GM19023 (cell line): ENCODE results near the gene LSM12.
"Not testable (repeated sequence)": the region's sequence is repeated elsewhere in the genome, so short reads cannot be mapped to it uniquely, and the experiment has no call there.

Experiments
- ATAC-seq: cut with Tn5 transposase; IDR thresholded peaks from one replicate; pipeline ENCODE4 v1.9.1; 2021; ENCODE audit warnings: mild to moderate bottlenecking, moderate library complexity; ENCODE audit not compliant: unreplicated experiment

Gene LSM12

GRCh38 chr17:44066204-44066930 lies at the start of gene LSM12:
Gene LSM12 (minus strand): TSS chr17:44066671. CDS start chr17:44066587, 84 bp downstream.
- ATAC-seq = peak; percentile 48

- ATAC-seq = no peak
Observed at GRCh38 chr17:44115585-44116415, 49.3 kb upstream of the LSM12 start.

GRCh38 chr17:44113868-44114840 lies 47.7 kb upstream of the LSM12 start:
- no peak for ATAC-seq

GRCh38 chr17:44113382-44113781 lies 46.9 kb upstream of the LSM12 start:
- ATAC-seq = no peak

GRCh38 chr17:44112284-44113280 lies 46.1 kb upstream of the LSM12 start:
- no peak for ATAC-seq

- ATAC-seq = no peak
Observed at GRCh38 chr17:44111777-44112176, 45.3 kb upstream of the LSM12 start.

GRCh38 chr17:44110823-44111633 lies 44.6 kb upstream of the LSM12 start:
- no peak for ATAC-seq

GRCh38 chr17:44110011-44110686 lies 43.7 kb upstream of the LSM12 start:
- ATAC-seq = no peak

GRCh38 chr17:44109312-44109630 lies 42.8 kb upstream of the LSM12 start:
- ATAC-seq = no peak

- ATAC-seq = no peak
Observed at GRCh38 chr17:44108440-44109311, 42.2 kb upstream of the LSM12 start.

- no peak for ATAC-seq
Observed at GRCh38 chr17:44106801-44107200, 40.3 kb upstream of the LSM12 start.

GRCh38 chr17:44105941-44106340 lies 39.5 kb upstream of the LSM12 start:
- no peak for ATAC-seq

GRCh38 chr17:44105483-44105882 lies 39.0 kb upstream of the LSM12 start:
- ATAC-seq = no peak

- no peak for ATAC-seq
Observed at GRCh38 chr17:44102849-44103622, 36.6 kb upstream of the LSM12 start.

GRCh38 chr17:44101858-44102257 lies 35.4 kb upstream of the LSM12 start:
- not testable (repeated sequence) for ATAC-seq

GRCh38 chr17:44097110-44097958 lies 30.9 kb upstream of the LSM12 start:
- no peak for ATAC-seq
